Effector memory CD4-positive, alpha-beta T cell (primary cell): ENCODE measurements around the gene TECPR2.

Experiments
- DNase-seq, 3 donors: peaks; one replicate each; pipeline ENCODE4 v3.0.0-alpha.2; 2020
- H3K27ac ChIP-seq: 2 replicates; pipeline ENCODE4 v1.7.0; 2013; ENCODE audit warnings: mild to moderate bottlenecking, low read length, moderate library complexity; ENCODE audit not compliant: insufficient read depth, poor library complexity, severe bottlenecking
- H3K27me3 ChIP-seq: replicated peaks from 2 replicates; pipeline ENCODE4 v1.7.0; 2013; ENCODE audit warnings: mild to moderate bottlenecking, low read length; ENCODE audit not compliant: insufficient read depth, control insufficient read depth, poor library complexity, severe bottlenecking
- H3K36me3 ChIP-seq: 2 replicates; pipeline ENCODE4 v1.7.0; 2013; ENCODE audit warnings: mild to moderate bottlenecking, low read length, moderate library complexity; ENCODE audit not compliant: control insufficient read depth, insufficient read depth
- H3K4me1 ChIP-seq: 2 replicates; pipeline ENCODE4 v1.7.0; 2013; ENCODE audit warnings: low read length, mild to moderate bottlenecking; ENCODE audit not compliant: control insufficient read depth, insufficient read depth, poor library complexity, severe bottlenecking
- H3K4me3 ChIP-seq: 2 replicates; pipeline ENCODE4 v1.7.0; 2013; ENCODE audit warnings: low read length, low read depth, mild to moderate bottlenecking; ENCODE audit not compliant: insufficient read depth, poor library complexity, severe bottlenecking
- H3K9me3 ChIP-seq: 2 replicates; pipeline ENCODE4 v1.7.0; 2013; ENCODE audit warnings: mild to moderate bottlenecking, low read length, moderate library complexity; ENCODE audit not compliant: control insufficient read depth

TECPR2 gene

GRCh38 chr14:102419276-102419675 is 56.5 kb downstream of the TECPR2 start:
- Histone ChIP-seq H3K9me3 (no peaks in the 10 kb centered on the region), H3K36me3 (no peaks in the 10 kb centered on the region), H3K27me3 (no peaks in the 10 kb centered on the region), H3K27ac (no peak overlapping the region), H3K4me3 (no peak overlapping the region), H3K4me1 (no peaks in the 10 kb centered on the region)
- no peak for DNase-seq

- Histone ChIP-seq H3K27me3 (no peaks in the 10 kb centered on the region), H3K27ac (no peak overlapping the region), H3K36me3 (no peaks in the 10 kb centered on the region), H3K9me3 (no peaks in the 10 kb centered on the region), H3K4me3 (no peak overlapping the region), H3K4me1 (no peaks in the 10 kb centered on the region)
- no peak for DNase-seq
These were observed 57.0 kb downstream of the TECPR2 start for GRCh38 chr14:102419716-102420115.

GRCh38 chr14:102421411-102422057 is 58.8 kb downstream of the TECPR2 start:
- Histone ChIP-seq H3K36me3 (no peaks in the 10 kb centered on the region), H3K4me3 (no peak overlapping the region), H3K27me3 (no peaks in the 10 kb centered on the region), H3K27ac (no peak overlapping the region), H3K4me1 (no peaks in the 10 kb centered on the region), H3K9me3 (no peaks in the 10 kb centered on the region)
- DNase-seq, result no peak

- Histone ChIP-seq H3K9me3 (no peaks in the 10 kb centered on the region), H3K27me3 (no peaks in the 10 kb centered on the region), H3K36me3 (no peaks in the 10 kb centered on the region), H3K4me3 (no peak overlapping the region), H3K27ac (no peak overlapping the region), H3K4me1 (no peaks in the 10 kb centered on the region)
- no peak for DNase-seq
These were observed 61.8 kb downstream of the TECPR2 start for GRCh38 chr14:102424520-102424919.

GRCh38 chr14:102424923-102425322 is 62.2 kb downstream of the TECPR2 start:
- no peaks in the 10 kb centered on the region for H3K4me1 ChIP-seq
- DNase-seq, result no peak
- no peaks in the 10 kb centered on the region for H3K27me3 ChIP-seq
- no peaks in the 10 kb centered on the region for H3K9me3 ChIP-seq
- no peak overlapping the region for H3K4me3 ChIP-seq
- H3K27ac ChIP-seq, result no peak overlapping the region
- no peaks in the 10 kb centered on the region for H3K36me3 ChIP-seq

GRCh38 chr14:102426796-102427195 is 64.1 kb downstream of the TECPR2 start:
- no peak overlapping the region for H3K27ac ChIP-seq
- DNase-seq, result no peak
- H3K36me3 ChIP-seq, result no peaks in the 10 kb centered on the region
- no peak overlapping the region for H3K4me3 ChIP-seq
- H3K27me3 ChIP-seq, result no peaks in the 10 kb centered on the region
- no peaks in the 10 kb centered on the region for H3K4me1 ChIP-seq
- no peaks in the 10 kb centered on the region for H3K9me3 ChIP-seq

- no peaks in the 10 kb centered on the region for H3K4me1 ChIP-seq
- H3K36me3 ChIP-seq, result no peaks in the 10 kb centered on the region
- no peaks in the 10 kb centered on the region for H3K9me3 ChIP-seq
These were observed 64.9 kb downstream of the TECPR2 start for GRCh38 chr14:102427642-102428041.

GRCh38 chr14:102430212-102430908 is 67.6 kb downstream of the TECPR2 start:
- H3K36me3 ChIP-seq, result no peaks in the 10 kb centered on the region
- no peaks in the 10 kb centered on the region for H3K27me3 ChIP-seq
- no peak overlapping the region for H3K4me3 ChIP-seq
- DNase-seq, result no peak
- H3K4me1 ChIP-seq, result no peaks in the 10 kb centered on the region
- no peak overlapping the region for H3K27ac ChIP-seq
- H3K9me3 ChIP-seq, result no peaks in the 10 kb centered on the region

More at GRCh38 chr14:102427642-102428041, 64.9 kb downstream of the TECPR2 start:
- Histone ChIP-seq H3K27ac (no peak overlapping the region), H3K4me3 (no peak overlapping the region), H3K27me3 (no peaks in the 10 kb centered on the region)
- no peak for DNase-seq

GRCh38 chr14:102431751-102432150 is 69.0 kb downstream of the TECPR2 start:
- H3K36me3 ChIP-seq, result no peaks in the 10 kb centered on the region

GRCh38 chr14:102434647-102435175 is 72.0 kb downstream of the TECPR2 start:
- DNase-seq, result no peak
- H3K36me3 ChIP-seq, result no peaks in the 10 kb centered on the region
- H3K4me3 ChIP-seq, result no peak overlapping the region
- peaks cover 3% of the 10 kb centered on the region for H3K4me1 ChIP-seq
- no peaks in the 10 kb centered on the region for H3K9me3 ChIP-seq
- no peaks in the 10 kb centered on the region for H3K27me3 ChIP-seq
- H3K27ac ChIP-seq, result no peak overlapping the region

More at GRCh38 chr14:102431751-102432150, 69.0 kb downstream of the TECPR2 start:
- DNase-seq, result no peak
- Histone ChIP-seq H3K27me3 (no peaks in the 10 kb centered on the region), H3K4me3 (no peak overlapping the region), H3K4me1 (no peaks in the 10 kb centered on the region), H3K27ac (no peak overlapping the region), H3K9me3 (no peaks in the 10 kb centered on the region)
